SK-N-SH treated with all-trans-retinoic acid at 6 μM for 48 hours (cell line): ENCODE results near the gene GNG13.

ENCODE experiments used
- ARNTL ChIP-seq: fragments of 450-650 bp; formaldehyde crosslinking; IDR thresholded peaks from 2 replicates; pipeline ENCODE4 v1.5.0; 2020; ENCODE audit warnings: low read depth, mild to moderate bottlenecking, moderate library complexity, borderline replicate concordance
- CREB5 ChIP-seq: fragments of 250-450 bp; sonication (Bioruptor Pico); IDR thresholded peaks from 2 replicates; pipeline ENCODE4 v1.5.1; 2020; ENCODE audit warnings: low read depth, mild to moderate bottlenecking, moderate library complexity
- CSRNP3 ChIP-seq: fragments of 250-450 bp; sonication (Bioruptor Pico); IDR thresholded peaks from 2 replicates; pipeline ENCODE4 v1.5.1; 2021; ENCODE audit warnings: mild to moderate bottlenecking, moderate library complexity
- GLIS3 ChIP-seq: fragments of 250-450 bp; sonication (Bioruptor Pico); IDR thresholded peaks from 2 replicates; pipeline ENCODE4 v1.5.0; 2020; ENCODE audit warnings: mild to moderate bottlenecking, moderate library complexity
- ISL1 ChIP-seq: fragments of 250-450 bp; sonication (Bioruptor Pico); IDR thresholded peaks from 2 replicates; pipeline ENCODE4 v2.1.2; 2022; ENCODE audit warnings: mild to moderate bottlenecking, moderate library complexity
- OSR1 ChIP-seq: fragments of 250-450 bp; sonication (Bioruptor Pico); IDR thresholded peaks from 2 replicates; pipeline ENCODE4 v1.8.0; 2022; ENCODE audit warnings: moderate library complexity, mild to moderate bottlenecking, inconsistent platforms
- PATZ1 ChIP-seq: fragments of 250-450 bp; sonication (Bioruptor Pico); IDR thresholded peaks from 2 replicates; pipeline ENCODE4 v1.8.0; 2020; ENCODE audit warnings: mild to moderate bottlenecking, moderate library complexity, borderline replicate concordance
- TCF4 ChIP-seq: fragments of 250-450 bp; sonication (Bioruptor Pico); IDR thresholded peaks from 2 replicates; pipeline ENCODE4 v1.8.0; 2021; ENCODE audit warnings: mild to moderate bottlenecking, moderate library complexity, borderline replicate concordance
- TOX ChIP-seq: fragments of 250-450 bp; sonication (Bioruptor Pico); IDR thresholded peaks from 2 replicates; pipeline ENCODE4 v1.8.0; 2021; ENCODE audit warnings: mild to moderate bottlenecking, moderate library complexity, borderline replicate concordance
- ZFP30 ChIP-seq: fragments of 450-650 bp; formaldehyde crosslinking; IDR thresholded peaks from 2 replicates; pipeline ENCODE4 v1.5.0; 2022; ENCODE audit warnings: mild to moderate bottlenecking, moderate library complexity
- ZNF70 ChIP-seq: fragments of 450-650 bp; formaldehyde crosslinking; IDR thresholded peaks from 2 replicates; pipeline ENCODE4 v1.5.0; 2020; ENCODE audit warnings: mild to moderate bottlenecking, moderate library complexity
- ZNF8 ChIP-seq: fragments of 450-650 bp; formaldehyde crosslinking; IDR thresholded peaks from 2 replicates; pipeline ENCODE4 v1.5.0; 2020; ENCODE audit warnings: mild to moderate bottlenecking, moderate library complexity
- TF ChIP-seq, protein P1 (sequence below): fragments of 250-450 bp; sonication (Bioruptor Pico); IDR thresholded peaks from 2 replicates; pipeline ENCODE4 v1.5.0; 2020; ENCODE audit warnings: mild to moderate bottlenecking, moderate library complexity

- TF ChIP-seq ZNF70 (no peak), TCF4 (CRISPR knock-in tag) (no peak), GLIS3 (CRISPR knock-in tag) (no peak), CREB5 (CRISPR knock-in tag) (no peak), ISL1 (CRISPR knock-in tag) (no peak), ZFP30 (CRISPR knock-in tag) (no peak), ARNTL (CRISPR knock-in tag) (no peak), CSRNP3 (CRISPR knock-in tag) (no peak), TOX (CRISPR knock-in tag) (no peak), ZNF8 (CRISPR knock-in tag) (no peak), PATZ1 (CRISPR knock-in tag) (no peak), OSR1 (CRISPR knock-in tag) (no peak)
- TF ChIP-seq, protein P1, sequence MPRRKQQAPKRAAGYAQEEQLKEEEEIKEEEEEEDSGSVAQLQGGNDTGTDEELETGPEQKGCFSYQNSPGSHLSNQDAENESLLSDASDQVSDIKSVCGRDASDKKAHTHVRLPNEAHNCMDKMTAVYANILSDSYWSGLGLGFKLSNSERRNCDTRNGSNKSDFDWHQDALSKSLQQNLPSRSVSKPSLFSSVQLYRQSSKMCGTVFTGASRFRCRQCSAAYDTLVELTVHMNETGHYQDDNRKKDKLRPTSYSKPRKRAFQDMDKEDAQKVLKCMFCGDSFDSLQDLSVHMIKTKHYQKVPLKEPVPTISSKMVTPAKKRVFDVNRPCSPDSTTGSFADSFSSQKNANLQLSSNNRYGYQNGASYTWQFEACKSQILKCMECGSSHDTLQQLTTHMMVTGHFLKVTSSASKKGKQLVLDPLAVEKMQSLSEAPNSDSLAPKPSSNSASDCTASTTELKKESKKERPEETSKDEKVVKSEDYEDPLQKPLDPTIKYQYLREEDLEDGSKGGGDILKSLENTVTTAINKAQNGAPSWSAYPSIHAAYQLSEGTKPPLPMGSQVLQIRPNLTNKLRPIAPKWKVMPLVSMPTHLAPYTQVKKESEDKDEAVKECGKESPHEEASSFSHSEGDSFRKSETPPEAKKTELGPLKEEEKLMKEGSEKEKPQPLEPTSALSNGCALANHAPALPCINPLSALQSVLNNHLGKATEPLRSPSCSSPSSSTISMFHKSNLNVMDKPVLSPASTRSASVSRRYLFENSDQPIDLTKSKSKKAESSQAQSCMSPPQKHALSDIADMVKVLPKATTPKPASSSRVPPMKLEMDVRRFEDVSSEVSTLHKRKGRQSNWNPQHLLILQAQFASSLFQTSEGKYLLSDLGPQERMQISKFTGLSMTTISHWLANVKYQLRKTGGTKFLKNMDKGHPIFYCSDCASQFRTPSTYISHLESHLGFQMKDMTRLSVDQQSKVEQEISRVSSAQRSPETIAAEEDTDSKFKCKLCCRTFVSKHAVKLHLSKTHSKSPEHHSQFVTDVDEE = no peak
Measured at GRCh38 chr16:821751-822150, 21.2 kb upstream of the GNG13 start.
